ENCODE measurements around the gene EMSY.
A peak's percentile ranks its signal among the peaks of the same experiment; 100 is the strongest.
"Not testable (repeated sequence)": the region's sequence is repeated elsewhere in the genome, so short reads cannot be mapped to it uniquely, and the experiment has no call there.

Gene EMSY, protein sequence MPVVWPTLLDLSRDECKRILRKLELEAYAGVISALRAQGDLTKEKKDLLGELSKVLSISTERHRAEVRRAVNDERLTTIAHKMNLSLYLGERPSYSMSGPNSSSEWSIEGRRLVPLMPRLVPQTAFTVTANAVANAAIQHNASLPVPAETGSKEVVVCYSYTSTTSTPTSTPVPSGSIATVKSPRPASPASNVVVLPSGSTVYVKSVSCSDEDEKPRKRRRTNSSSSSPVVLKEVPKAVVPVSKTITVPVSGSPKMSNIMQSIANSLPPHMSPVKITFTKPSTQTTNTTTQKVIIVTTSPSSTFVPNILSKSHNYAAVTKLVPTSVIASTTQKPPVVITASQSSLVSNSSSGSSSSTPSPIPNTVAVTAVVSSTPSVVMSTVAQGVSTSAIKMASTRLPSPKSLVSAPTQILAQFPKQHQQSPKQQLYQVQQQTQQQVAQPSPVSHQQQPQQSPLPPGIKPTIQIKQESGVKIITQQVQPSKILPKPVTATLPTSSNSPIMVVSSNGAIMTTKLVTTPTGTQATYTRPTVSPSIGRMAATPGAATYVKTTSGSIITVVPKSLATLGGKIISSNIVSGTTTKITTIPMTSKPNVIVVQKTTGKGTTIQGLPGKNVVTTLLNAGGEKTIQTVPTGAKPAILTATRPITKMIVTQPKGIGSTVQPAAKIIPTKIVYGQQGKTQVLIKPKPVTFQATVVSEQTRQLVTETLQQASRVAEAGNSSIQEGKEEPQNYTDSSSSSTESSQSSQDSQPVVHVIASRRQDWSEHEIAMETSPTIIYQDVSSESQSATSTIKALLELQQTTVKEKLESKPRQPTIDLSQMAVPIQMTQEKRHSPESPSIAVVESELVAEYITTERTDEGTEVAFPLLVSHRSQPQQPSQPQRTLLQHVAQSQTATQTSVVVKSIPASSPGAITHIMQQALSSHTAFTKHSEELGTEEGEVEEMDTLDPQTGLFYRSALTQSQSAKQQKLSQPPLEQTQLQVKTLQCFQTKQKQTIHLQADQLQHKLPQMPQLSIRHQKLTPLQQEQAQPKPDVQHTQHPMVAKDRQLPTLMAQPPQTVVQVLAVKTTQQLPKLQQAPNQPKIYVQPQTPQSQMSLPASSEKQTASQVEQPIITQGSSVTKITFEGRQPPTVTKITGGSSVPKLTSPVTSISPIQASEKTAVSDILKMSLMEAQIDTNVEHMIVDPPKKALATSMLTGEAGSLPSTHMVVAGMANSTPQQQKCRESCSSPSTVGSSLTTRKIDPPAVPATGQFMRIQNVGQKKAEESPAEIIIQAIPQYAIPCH (N-terminal part only)

DNA sequence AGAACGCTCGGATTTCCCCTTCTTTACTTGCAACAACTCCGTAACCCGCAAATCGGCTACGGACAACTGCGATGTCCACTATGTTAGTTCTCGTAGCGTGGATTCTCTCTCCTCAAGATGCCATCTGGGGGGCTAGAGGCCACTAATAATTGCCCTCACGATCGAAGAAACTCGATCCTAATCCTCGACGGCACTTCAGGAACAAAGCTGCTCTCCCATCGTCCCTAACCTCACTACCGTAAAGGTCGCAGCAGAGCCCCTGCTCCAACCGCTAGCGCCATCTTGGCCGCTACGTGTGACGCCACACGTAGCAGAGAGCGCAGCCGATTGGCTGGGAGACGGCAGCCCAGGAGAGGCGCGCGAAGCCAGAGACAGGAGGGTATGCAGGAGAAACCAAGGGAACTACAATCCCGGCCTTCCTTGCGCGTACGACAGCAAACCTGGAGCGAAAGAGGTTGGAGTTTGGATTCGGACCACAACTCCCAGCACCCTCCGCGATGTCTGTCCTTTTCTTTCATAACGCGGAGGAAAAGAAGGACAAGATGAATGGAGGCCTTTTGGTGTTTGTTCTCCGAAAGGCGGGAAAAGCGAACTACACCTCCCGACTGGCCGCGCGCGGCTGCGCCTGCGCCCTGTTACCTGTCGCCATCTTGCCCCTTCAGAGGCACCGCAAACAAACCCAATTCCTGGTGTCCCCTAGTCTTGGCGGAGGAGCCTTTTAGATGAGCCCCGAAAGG, at the start of gene EMSY:
EMSY (plus strand) TSS at position 635 of the 737 bp plus-strand sequence. CDS start 1,921 bp downstream, outside the sequence.
- TF ChIP-seq CTCF (conservative IDR thresholded peaks at IDR 0.05): no peak
- peak within 1 kb of the TSS; percentile 93 for H3K27ac ChIP-seq

DNA sequence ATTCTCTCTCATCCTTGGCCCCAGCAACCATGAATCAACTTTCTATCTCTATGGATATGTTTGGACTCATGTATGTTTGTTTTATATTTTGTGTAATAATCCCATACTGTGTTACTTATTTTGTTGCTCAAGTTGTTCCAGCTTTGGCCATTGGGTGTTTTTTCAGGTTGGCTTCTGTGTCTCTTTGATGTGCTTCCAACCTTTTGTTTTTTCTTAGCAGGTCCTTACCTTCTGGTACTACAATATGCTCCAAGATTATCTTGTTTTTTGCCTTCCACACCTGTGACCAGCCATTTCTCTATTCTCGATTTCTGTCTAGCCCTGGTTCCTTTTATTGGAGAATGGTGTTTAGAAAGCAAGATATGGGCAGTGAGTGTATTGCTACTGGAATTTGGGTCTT, 49.5 kb upstream of the EMSY start:
- no peak overlapping the region for H3K27ac ChIP-seq
- no peak for TF ChIP-seq CTCF (conservative IDR thresholded peaks at IDR 0.05)

- no peak for TF ChIP-seq CTCF (conservative IDR thresholded peaks at IDR 0.05)
- H3K27ac ChIP-seq: no peak overlapping the region
Measured at GRCh38 chr11:76397383-76397782, 47.4 kb upstream of the EMSY start.

- no peak for TF ChIP-seq CTCF (conservative IDR thresholded peaks at IDR 0.05)
- no peak overlapping the region for H3K27ac ChIP-seq
Measured at GRCh38 chr11:76400967-76401366, 43.9 kb upstream of the EMSY start.

- not testable (repeated sequence) for H3K27ac ChIP-seq
Measured at GRCh38 chr11:76401484-76401883, 43.3 kb upstream of the EMSY start.

GRCh38 chr11:76406359-76406758, 38.5 kb upstream of the EMSY start:
- peak overlapping the region; percentile 87 for H3K27ac ChIP-seq
- TF ChIP-seq CTCF (conservative IDR thresholded peaks at IDR 0.05): no peak

All from VCaP (cell line).